Gastroesophageal sphincter (tissue), 3 donors: ENCODE results near the gene LGALS1.

Experiments used
- CTCF ChIP-seq, 4 experiments: fragments of 200-600 bp in 2 of 4; fragments of 450-650 bp in 2 of 4; sonication (generic) in 1 of 4; IDR thresholded peaks; one replicate each; pipeline ENCODE4 v1.5.1; 2017 to 2019; ENCODE audit warnings: antibody characterized with exemption in 4 of 4, mild to moderate bottlenecking in 2 of 4, moderate library complexity in 2 of 4
- POLR2A ChIP-seq, 2 donors: fragments of 450-650 bp; IDR thresholded peaks; one replicate each; pipeline ENCODE4 v1.6.1; 2017; ENCODE audit warnings: antibody characterized with exemption in 2 of 2, mild to moderate bottlenecking in 2 of 2, moderate library complexity in 1 of 2
- POLR2AphosphoS5 ChIP-seq: sonication (generic); formaldehyde crosslinking; IDR thresholded peaks from one replicate; pipeline ENCODE4 v1.6.1; 2017; ENCODE audit warnings: antibody characterized with exemption

GRCh38 chr22:37633089-37633624 is 42.3 kb upstream of the LGALS1 start:
- TF ChIP-seq CTCF (IDR thresholded peaks at IDR 0.05) (no peak), POLR2AphosphoS5 (no peak), POLR2A (IDR thresholded peaks at IDR 0.05) (no peak)
